A549 (cell line): ENCODE data around the gene NHSL1. TPM values are rescaled to one million over a fixed set of nuclear protein-coding genes. Genes with fewer than 3 reads are reported as not detected.

Experiments used
- ATAC-seq, 2 experiments: fragments of 200-7000 bp in 1 of 2; fragments of >200 bp in 1 of 2; cut with Nextera tagmentation in 1 of 2; cut with Tn5 transposase in 1 of 2; 3 replicates each; pipeline versions ENCODE4 v1.8.0 to v1.9.1; 2018 to 2020; ENCODE audit warnings: mild to moderate bottlenecking in 1 of 2, moderate library complexity in 1 of 2
- CTCF ChIA-PET: fragments of 300-600 bp; sonication (Branson Sonifier 250); formaldehyde crosslinking; extraction: SDS; loops from one replicate; lab custom pipeline; 2021; ENCODE audit warnings: antibody characterized with exemption, inconsistent platforms; lab: Yijun Ruan, JAX
- POLR2A ChIA-PET: fragments of 350-600 bp; formaldehyde crosslinking; extraction: SDS; loops from one replicate; lab custom pipeline; 2021; ENCODE audit warnings: antibody characterized with exemption, inconsistent platforms; lab: Yijun Ruan, JAX
- DNase-seq, 2 experiments: peaks; one replicate each; pipeline versions ENCODE4 v3.0.0 to v3.0.0-alpha.2; 2011 to 2016; ENCODE audit warnings: low read depth in 1 of 2, low spot score in 1 of 2
- FAIRE-seq: peaks from 2 replicates; lab custom pipeline; 2011; peaks lifted over from hg19 to GRCh38; lab: Jason Lieb, UNC
- H3K27ac ChIP-seq, 2 experiments: fragments of >200 bp; sonication (Bioruptor Twin); formaldehyde crosslinking; 3 replicates each; pipeline ENCODE4 v1.5.1; 2016 to 2017
- H3K4me1 ChIP-seq: fragments of >200 bp; sonication (Bioruptor Twin); formaldehyde crosslinking; 3 replicates; pipeline ENCODE4 v1.6.1; 2016
- H3K4me2 ChIP-seq: fragments of >200 bp; sonication (Bioruptor Twin); formaldehyde crosslinking; 3 replicates; pipeline ENCODE4 v1.6.1; 2016
- H3K4me3 ChIP-seq: fragments of >200 bp; sonication (Bioruptor Twin); formaldehyde crosslinking; 3 replicates; pipeline ENCODE4 v1.5.1; 2016
- H3K9me3 ChIP-seq: fragments of >200 bp; sonication (Bioruptor Twin); formaldehyde crosslinking; 3 replicates; pipeline ENCODE4 v1.6.1; 2016
- BCL3 ChIP-seq: fragments of >200 bp; sonication (Bioruptor Twin); formaldehyde crosslinking; IDR thresholded peaks from 3 replicates; pipeline ENCODE4 v1.6.1; 2016
- BHLHE40 ChIP-seq: IDR thresholded peaks from 2 replicates; pipeline ENCODE4 v1.6.1; 2012; ENCODE audit warnings: low read depth, low read length, inconsistent platforms
- CBX2 ChIP-seq: fragments of 200-600 bp; sonication (generic); IDR thresholded peaks from 2 replicates; pipeline ENCODE4 v1.6.1; 2016; ENCODE audit warnings: low read depth, mild to moderate bottlenecking, borderline replicate concordance
- EHF ChIP-seq: fragments of 250-450 bp; sonication (Bioruptor Pico); IDR thresholded peaks from 2 replicates; pipeline ENCODE4 v1.5.0; 2020; ENCODE audit warnings: mild to moderate bottlenecking
- ELK1 ChIP-seq: fragments of 150-350 bp; IDR thresholded peaks from 2 replicates; pipeline ENCODE4 v1.6.1; 2014; ENCODE audit warnings: low read depth, mild to moderate bottlenecking, low read length
- ESRRA ChIP-seq: fragments of 150-350 bp; IDR thresholded peaks from 2 replicates; pipeline ENCODE4 v1.6.1; 2014; ENCODE audit warnings: mild to moderate bottlenecking, low read length, borderline replicate concordance
- FOXS1 ChIP-seq: fragments of 250-450 bp; sonication (Bioruptor Pico); IDR thresholded peaks from 2 replicates; pipeline ENCODE4 v1.5.0; 2020; ENCODE audit warnings: mild to moderate bottlenecking, moderate library complexity
- HEYL ChIP-seq: fragments of 250-450 bp; sonication (Bioruptor Pico); IDR thresholded peaks from 2 replicates; pipeline ENCODE4 v1.8.0; 2021; ENCODE audit warnings: mild to moderate bottlenecking, moderate library complexity
- HOXB13 ChIP-seq: fragments of 250-450 bp; sonication (Bioruptor Pico); IDR thresholded peaks from 2 replicates; pipeline ENCODE4 v1.5.0; 2020; ENCODE audit warnings: low read depth, mild to moderate bottlenecking, moderate library complexity
- JUN ChIP-seq, 2 experiments: fragments of >200 bp; sonication (Bioruptor Twin); formaldehyde crosslinking; IDR thresholded peaks; 2 replicates in 1 of 2; 3 replicates in 1 of 2; pipeline ENCODE4 v1.6.1; 2016 to 2017
- MAFK ChIP-seq: fragments of 450-650 bp; IDR thresholded peaks from 2 replicates; pipeline ENCODE4 v1.6.1; 2014; ENCODE audit not compliant: partially characterized antibody
- MAX ChIP-seq: IDR thresholded peaks from 2 replicates; pipeline ENCODE4 v1.6.1; 2012
- MAZ ChIP-seq: fragments of 150-350 bp; IDR thresholded peaks from 2 replicates; pipeline ENCODE4 v1.6.1; 2014; ENCODE audit warnings: antibody characterized with exemption, low read depth, low read length, borderline replicate concordance
- MYC ChIP-seq: IDR thresholded peaks from 2 replicates; pipeline ENCODE4 v1.6.1; 2012; ENCODE audit warnings: mild to moderate bottlenecking, inconsistent platforms, low read length, improper control_type of control experiment, borderline replicate concordance
- PBX3 ChIP-seq: IDR thresholded peaks from 2 replicates; pipeline ENCODE4 v1.6.1; 2012
- RAD21 ChIP-seq, 2 experiments: fragments of >200 bp in 1 of 2; sonication (Bioruptor Twin) in 1 of 2; formaldehyde crosslinking in 1 of 2; IDR thresholded peaks in 1 of 2; conservative IDR thresholded peaks in 1 of 2; 2 replicates in 1 of 2; 3 replicates in 1 of 2; pipeline ENCODE4 v1.6.1; 2012 to 2018; ENCODE audit warnings: inconsistent platforms in 1 of 2
- REST ChIP-seq: fragments of 200-600 bp; sonication (generic); IDR thresholded peaks from 2 replicates; pipeline ENCODE4 v1.6.1; 2016; ENCODE audit warnings: antibody characterized with exemption, mild to moderate bottlenecking, moderate library complexity
- USF2 ChIP-seq: fragments of 450-650 bp; IDR thresholded peaks from 2 replicates; pipeline ENCODE4 v1.6.1; 2014; ENCODE audit warnings: antibody characterized with exemption
- ZC3H11A ChIP-seq: fragments of 450-650 bp; IDR thresholded peaks from 2 replicates; pipeline ENCODE4 v1.6.1; 2014; ENCODE audit warnings: antibody characterized with exemption, mild to moderate bottlenecking
- ZNF302 ChIP-seq: fragments of 250-450 bp; sonication (Bioruptor Pico); IDR thresholded peaks from 2 replicates; pipeline ENCODE4 v1.9.0; 2021; ENCODE audit warnings: inconsistent platforms, mild to moderate bottlenecking, moderate library complexity
- ZSCAN20 ChIP-seq: fragments of 250-450 bp; sonication (Bioruptor Pico); IDR thresholded peaks from 2 replicates; pipeline ENCODE4 v1.8.0; 2022; ENCODE audit warnings: mild to moderate bottlenecking, moderate library complexity
- WGBS: methylation state at CpG from one replicate; pipeline ENCODE4 v1.1.6; 2017; ENCODE audit errors: missing lambda C conversion rate; 5-methylcytosine and 5-hydroxymethylcytosine counted together
- polyA plus RNA-seq, 4 experiments: library from polyadenylated mRNA; depleted of rRNA in 3 of 4; stranded (reverse); fragments of >200 nt; fragmentation: RNase III in 1 of 4; extraction: RNeasy Plus Mini Kit Qiagen cat#74134 plus additional on column Dnase treatment in 1 of 4; gene quantifications; 2 replicates in 3 of 4; 3 replicates in 1 of 4; pipeline ENCODE4 v1.2.3, GENCODE V29; 2011 to 2017

Gene NHSL1
- polyA plus RNA-seq, 2 of the 4 experiments (the other 2 are of a cell fraction) = 1.6 to 2.8 TPM

- TF ChIP-seq MAZ = no peak
- TF ChIP-seq USF2 = no peak
- no peak for TF ChIP-seq ZSCAN20 (CRISPR knock-in tag)
- TF ChIP-seq BCL3 = no peak
- no peak overlapping the region for H3K27ac ChIP-seq
- no peak overlapping the region for H3K4me2 ChIP-seq
- ChIA-PET CTCF (interaction anchor here (0.9 to 9.2 kb wide), 19 partner anchors 11 to 336 kb away, joined by 3 to 85 read pairs (median 7); no protein-coding TSS in a partner anchor), POLR2A (interaction anchor here (0.6 to 0.7 kb wide), 2 partner anchors 19 to 261 kb away, joined by 3 to 5 read pairs; no protein-coding TSS in a partner anchor)
- ATAC-seq = no peak
- 96% methylated on average over 13 of the region's 29 CpGs for WGBS
- FAIRE-seq = no peak
- DNase-seq = no peak
- no peaks in the 10 kb centered on the region for H3K4me1 ChIP-seq
- no peaks in the 10 kb centered on the region for H3K9me3 ChIP-seq
- H3K4me3 ChIP-seq = no peak overlapping the region
These were observed 68.7 kb downstream of the NHSL1 start for GRCh38 chr6:138430361-138431145.

- ChIA-PET POLR2A (no interaction called here), CTCF (interaction anchor here (0.6 to 9.2 kb wide), 34 partner anchors 10 to 426 kb away, joined by 3 to 85 read pairs (median 4); no protein-coding TSS in a partner anchor)
- no peak for FAIRE-seq
- Histone ChIP-seq H3K4me2 (no peak overlapping the region), H3K4me3 (no peak overlapping the region), H3K4me1 (no peaks in the 10 kb centered on the region), H3K27ac (peak overlapping the region in 1 of 2 experiments; percentile 2; a peak in 1 of 6 replicates), H3K9me3 (no peaks in the 10 kb centered on the region)
- TF ChIP-seq HEYL (CRISPR knock-in tag) (no peak), ZNF302 (CRISPR knock-in tag) (no peak), MAX (no peak), REST (no peak), JUN (IDR thresholded peaks at IDR 0.05) (no peak), ESRRA (no peak), PBX3 (no peak), HOXB13 (CRISPR knock-in tag) (no peak), ZC3H11A (no peak), CBX2 (no peak), MYC (no peak), BCL3 (no peak), BHLHE40 (no peak), EHF (CRISPR knock-in tag) (no peak), FOXS1 (CRISPR knock-in tag) (no peak), ELK1 (no peak), RAD21 (conservative IDR thresholded peaks at IDR 0.05 in 1 of 2, IDR thresholded peaks at IDR 0.05 in 1 of 2) (no peak), MAFK (no peak)
- WGBS = 93% methylated on average over 12 of the region's 12 CpGs
- DNase-seq = no peak
- no peak for ATAC-seq
These were observed 69.5 kb downstream of the NHSL1 start for GRCh38 chr6:138429761-138430160.
